GM12864 (cell line): ENCODE data around the gene SLC35F6.
"Not testable (repeated sequence)": the region's sequence is repeated elsewhere in the genome, so short reads cannot be mapped to it uniquely, and the experiment has no call there.

Experiments
- DNase-seq: peaks from one replicate; pipeline ENCODE4 v3.0.0-alpha.2; 2011; ENCODE audit warnings: low read depth
- H3K4me3 ChIP-seq: 2 replicates; pipeline ENCODE4 v1.5.1; 2011; ENCODE audit warnings: mild to moderate bottlenecking, low read depth, low read length, control low read depth
- TF ChIP-seq, protein P1 (sequence below): IDR thresholded peaks from 2 replicates; pipeline ENCODE4 v1.5.1; 2011; ENCODE audit warnings: low read depth, mild to moderate bottlenecking, moderate library complexity, low read length, control low read depth, inconsistent platforms; ENCODE audit errors: missing control alignments

Gene SLC35F6

GRCh38 chr2:26784570-26785234 is 20.6 kb downstream of the SLC35F6 start:
- TF ChIP-seq, protein P1, sequence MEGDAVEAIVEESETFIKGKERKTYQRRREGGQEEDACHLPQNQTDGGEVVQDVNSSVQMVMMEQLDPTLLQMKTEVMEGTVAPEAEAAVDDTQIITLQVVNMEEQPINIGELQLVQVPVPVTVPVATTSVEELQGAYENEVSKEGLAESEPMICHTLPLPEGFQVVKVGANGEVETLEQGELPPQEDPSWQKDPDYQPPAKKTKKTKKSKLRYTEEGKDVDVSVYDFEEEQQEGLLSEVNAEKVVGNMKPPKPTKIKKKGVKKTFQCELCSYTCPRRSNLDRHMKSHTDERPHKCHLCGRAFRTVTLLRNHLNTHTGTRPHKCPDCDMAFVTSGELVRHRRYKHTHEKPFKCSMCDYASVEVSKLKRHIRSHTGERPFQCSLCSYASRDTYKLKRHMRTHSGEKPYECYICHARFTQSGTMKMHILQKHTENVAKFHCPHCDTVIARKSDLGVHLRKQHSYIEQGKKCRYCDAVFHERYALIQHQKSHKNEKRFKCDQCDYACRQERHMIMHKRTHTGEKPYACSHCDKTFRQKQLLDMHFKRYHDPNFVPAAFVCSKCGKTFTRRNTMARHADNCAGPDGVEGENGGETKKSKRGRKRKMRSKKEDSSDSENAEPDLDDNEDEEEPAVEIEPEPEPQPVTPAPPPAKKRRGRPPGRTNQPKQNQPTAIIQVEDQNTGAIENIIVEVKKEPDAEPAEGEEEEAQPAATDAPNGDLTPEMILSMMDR: no peak
- no peak for DNase-seq
- H3K4me3 ChIP-seq: no peak overlapping the region; the same call in 1 of the 2 replicates

- TF ChIP-seq, protein P1: no peak
- peak; percentile 99 for DNase-seq
- H3K4me3 ChIP-seq: peak within 1 kb of the TSS; percentile 94
Measured at GRCh38 chr2:26785431-26786206, 21.5 kb downstream of the SLC35F6 start, which contains the start of gene CENPA. CENPA (plus strand) TSS chr2:26786056; CDS start chr2:26786197, 141 bp downstream.

GRCh38 chr2:26786207-26787028 is 22.3 kb downstream of the SLC35F6 start:
- H3K4me3 ChIP-seq: peak overlapping the region; percentile 94
- TF ChIP-seq, protein P1: no peak
- no peak for DNase-seq

DNA sequence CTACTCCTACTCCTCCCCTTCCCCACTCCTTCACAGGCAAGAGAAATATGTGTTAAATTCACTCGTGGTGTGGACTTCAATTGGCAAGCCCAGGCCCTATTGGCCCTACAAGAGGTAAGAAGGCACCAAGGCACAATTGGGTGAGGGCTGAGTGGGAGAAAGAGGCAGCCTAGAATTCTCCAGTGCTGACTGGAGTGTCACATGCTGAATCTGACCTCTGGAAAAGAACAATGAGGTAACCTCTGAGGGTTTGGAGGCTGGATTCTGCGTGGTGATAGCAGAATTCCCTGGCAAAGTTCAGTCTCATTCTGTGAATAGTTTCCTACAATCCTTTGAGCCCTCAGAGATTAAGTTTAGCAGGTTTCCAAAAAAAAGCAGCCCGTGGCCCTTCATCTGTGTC is 28.6 kb downstream of the SLC35F6 start:
- DNase-seq: no peak
- no peak overlapping the region for H3K4me3 ChIP-seq
- TF ChIP-seq, protein P1: no peak

- no peak overlapping the region for H3K4me3 ChIP-seq
- DNase-seq: no peak
- TF ChIP-seq, protein P1: no peak
Measured at GRCh38 chr2:26793518-26793917, 29.4 kb downstream of the SLC35F6 start.

DNA sequence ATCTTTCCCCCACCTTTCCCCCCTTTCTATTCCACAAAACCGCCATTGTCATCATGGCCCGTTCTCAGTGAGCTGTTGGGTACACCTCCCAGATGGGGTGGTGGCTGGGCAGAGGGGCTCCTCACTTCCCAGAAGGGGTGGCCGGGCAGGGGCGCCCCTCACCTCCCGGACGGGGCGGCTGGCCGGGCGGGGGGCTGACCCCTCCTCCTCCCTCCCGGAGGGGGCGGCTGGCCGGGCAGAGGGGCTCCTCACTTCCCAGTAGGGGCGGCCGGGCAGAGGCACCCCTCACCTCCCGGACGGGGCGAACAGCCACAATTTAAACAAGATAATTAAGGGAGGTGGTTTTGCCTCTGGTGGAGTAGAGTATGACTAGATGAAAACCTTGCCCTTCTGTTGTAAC is 31.1 kb downstream of the SLC35F6 start:
- DNase-seq, H3K4me3 ChIP-seq: not testable (repeated sequence)

DNA sequence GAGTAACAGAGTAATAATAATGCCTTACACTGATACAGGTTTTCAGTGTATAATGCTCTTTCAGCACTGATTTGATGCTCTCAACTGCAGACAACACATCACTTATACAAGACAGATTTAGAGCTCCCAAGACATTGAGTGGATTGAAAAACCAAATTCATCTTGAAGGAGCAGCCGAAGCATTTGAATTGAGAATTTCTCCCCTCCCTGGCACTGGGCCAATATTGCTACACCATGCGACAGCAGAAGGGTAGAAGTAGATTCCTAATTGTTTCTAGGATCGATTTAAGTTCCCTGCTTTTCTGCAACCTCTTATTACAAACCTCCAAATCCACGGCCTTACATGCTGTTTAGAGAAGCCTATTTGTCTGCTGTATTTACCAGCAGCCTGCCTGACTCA is 37.2 kb downstream of the SLC35F6 start:
- no peak overlapping the region for H3K4me3 ChIP-seq
- DNase-seq: no peak
- TF ChIP-seq, protein P1: no peak
